GM20000 (cell line): ENCODE data around the gene LRRC10.
A peak's percentile ranks its signal among the peaks of the same experiment; 100 is the strongest.

Experiments
- DNase-seq: peaks from one replicate; pipeline ENCODE4 v3.0.0; 2012; ENCODE audit warnings: low spot score
- CTCF ChIP-seq: IDR thresholded peaks from 2 replicates; pipeline ENCODE4 v1.5.1; 2012; ENCODE audit warnings: mild to moderate bottlenecking, control low read depth; ENCODE audit errors: extremely low read depth, missing control alignments

The LRRC10 gene

GRCh38 chr12:69580074-69580473 is 30.6 kb downstream of the LRRC10 start:
- DNase-seq = no peak
- no peak for TF ChIP-seq CTCF

GRCh38 chr12:69579029-69579428 is 31.7 kb downstream of the LRRC10 start:
- TF ChIP-seq CTCF = no peak
- no peak for DNase-seq

- TF ChIP-seq CTCF = no peak
- DNase-seq = no peak
These were observed 32.4 kb downstream of the LRRC10 start for GRCh38 chr12:69578283-69578682.

- DNase-seq = no peak
- no peak for TF ChIP-seq CTCF
These were observed 35.4 kb downstream of the LRRC10 start for GRCh38 chr12:69575346-69575745.

- peak; percentile 54 for TF ChIP-seq CTCF
- peak; percentile 61 for DNase-seq
These were observed 39.9 kb downstream of the LRRC10 start for GRCh38 chr12:69570545-69571399.

- DNase-seq = no peak
- TF ChIP-seq CTCF = no peak
These were observed 40.6 kb downstream of the LRRC10 start for GRCh38 chr12:69570000-69570516.

- TF ChIP-seq CTCF = no peak
- DNase-seq = no peak
These were observed 41.5 kb downstream of the LRRC10 start for GRCh38 chr12:69569236-69569635.
